Stimulated activated CD8-positive, alpha-beta memory T cell treated with anti-CD3 and anti-CD28 coated beads, Interleukin-7, amount 100 ng/mL, for 1 hour (primary cell): Measurements from ENCODE around the gene FAM186B.
"Not testable (repeated sequence)": the region's sequence is repeated elsewhere in the genome, so short reads cannot be mapped to it uniquely, and the experiment has no call there.

ENCODE experiments used
- DNase-seq, 2 donors: peaks; one replicate each; pipeline ENCODE4 v3.0.0-alpha.2; 2020; ENCODE audit warnings: low read depth in 2 of 2

Gene FAM186B, protein sequence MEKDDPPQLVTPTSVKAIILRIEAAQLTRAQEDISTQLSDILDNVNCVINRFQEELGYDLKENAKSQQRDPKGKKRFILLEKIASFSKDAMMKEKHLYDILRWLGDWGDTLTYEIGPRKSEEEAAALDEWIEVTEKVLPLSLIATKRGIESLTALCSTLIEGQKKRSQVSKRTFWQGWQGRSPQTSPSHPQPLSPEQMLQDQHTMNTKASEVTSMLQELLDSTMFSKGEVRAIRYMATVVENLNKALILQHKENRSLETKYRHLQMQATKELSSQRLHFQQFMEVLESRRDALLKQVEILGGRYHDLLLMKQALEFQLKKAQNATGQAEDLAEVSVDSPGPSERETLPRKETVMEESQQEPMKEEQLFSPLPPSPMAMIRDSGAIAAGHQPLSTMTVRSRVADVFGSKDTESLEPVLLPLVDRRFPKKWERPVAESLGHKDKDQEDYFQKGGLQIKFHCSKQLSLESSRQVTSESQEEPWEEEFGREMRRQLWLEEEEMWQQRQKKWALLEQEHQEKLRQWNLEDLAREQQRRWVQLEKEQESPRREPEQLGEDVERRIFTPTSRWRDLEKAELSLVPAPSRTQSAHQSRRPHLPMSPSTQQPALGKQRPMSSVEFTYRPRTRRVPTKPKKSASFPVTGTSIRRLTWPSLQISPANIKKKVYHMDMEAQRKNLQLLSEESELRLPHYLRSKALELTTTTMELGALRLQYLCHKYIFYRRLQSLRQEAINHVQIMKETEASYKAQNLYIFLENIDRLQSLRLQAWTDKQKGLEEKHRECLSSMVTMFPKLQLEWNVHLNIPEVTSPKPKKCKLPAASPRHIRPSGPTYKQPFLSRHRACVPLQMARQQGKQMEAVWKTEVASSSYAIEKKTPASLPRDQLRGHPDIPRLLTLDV

DNA sequence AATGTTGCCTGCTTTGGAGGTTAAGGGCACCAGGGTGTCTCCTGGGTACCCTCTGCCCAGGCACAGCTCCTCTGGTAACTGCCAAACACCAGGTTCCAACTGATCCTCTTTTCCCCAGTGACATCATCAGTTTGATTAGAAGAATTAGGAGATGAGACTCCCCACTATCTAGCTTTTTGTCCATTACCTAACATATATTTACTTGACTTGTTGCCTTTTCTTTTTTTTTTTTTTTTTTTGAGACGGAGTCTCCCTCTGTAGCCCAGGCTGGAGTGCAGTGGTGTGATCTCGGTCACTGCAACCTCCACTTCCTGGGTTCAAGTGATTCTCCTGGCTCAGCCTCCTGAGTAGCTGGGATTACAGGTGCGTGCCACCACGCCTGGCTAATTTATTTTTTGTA, at the start of gene FAM186B:
FAM186B (minus strand) TSS at position 101 of the 400 bp plus-strand sequence. CDS start 162 bp downstream, outside the sequence.
- DNase-seq, result not testable (repeated sequence)

DNA sequence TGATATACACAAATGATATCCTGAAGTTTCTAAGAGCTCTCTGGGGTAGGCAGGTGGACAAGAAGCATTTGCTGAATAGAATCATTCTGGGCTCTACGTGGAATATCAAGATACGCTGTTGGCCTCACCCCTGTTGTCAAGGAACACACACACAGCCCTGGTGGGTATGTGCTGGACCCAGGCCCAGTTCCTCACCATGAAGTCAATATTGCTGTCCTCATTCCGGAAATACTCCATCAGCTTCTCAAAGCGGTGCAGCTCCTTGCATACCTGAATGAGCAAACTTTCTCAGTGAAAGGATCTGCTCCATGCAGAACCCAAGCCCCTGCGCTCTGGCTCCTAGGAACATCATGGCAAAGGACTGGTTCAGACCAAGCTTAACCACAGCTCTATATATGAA, 49.3 kb upstream of the FAM186B start:
- no peak for DNase-seq

DNA sequence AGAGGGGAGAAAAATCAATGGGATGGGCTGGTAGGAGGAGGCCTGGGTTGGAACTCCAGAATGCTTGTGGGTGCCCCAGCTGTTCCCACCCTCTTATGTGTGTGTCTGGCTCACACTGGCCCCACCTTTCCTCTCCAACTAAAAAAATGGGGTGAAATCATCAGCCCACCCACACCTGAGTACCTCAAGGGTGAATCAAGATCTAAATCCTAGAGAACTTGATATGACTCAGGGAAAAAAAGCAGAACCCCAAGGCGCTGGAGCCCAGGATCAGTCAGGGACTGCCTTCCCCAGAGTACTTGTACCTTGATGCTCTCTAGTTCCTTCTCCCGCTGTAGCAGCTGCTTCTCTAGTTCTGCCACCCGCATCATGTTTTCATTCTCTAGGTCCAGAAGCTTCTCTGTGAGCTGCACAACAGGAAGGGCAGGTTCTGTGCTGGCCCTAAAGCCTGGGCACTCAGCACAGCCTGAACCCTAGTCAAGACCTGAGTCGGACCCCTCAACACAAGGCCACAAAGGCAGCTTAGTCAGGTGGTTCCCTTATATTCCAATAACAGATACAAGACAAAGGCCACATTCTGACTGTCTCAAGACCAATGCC, 47.6 kb upstream of the FAM186B start:
- DNase-seq, result no peak

DNA sequence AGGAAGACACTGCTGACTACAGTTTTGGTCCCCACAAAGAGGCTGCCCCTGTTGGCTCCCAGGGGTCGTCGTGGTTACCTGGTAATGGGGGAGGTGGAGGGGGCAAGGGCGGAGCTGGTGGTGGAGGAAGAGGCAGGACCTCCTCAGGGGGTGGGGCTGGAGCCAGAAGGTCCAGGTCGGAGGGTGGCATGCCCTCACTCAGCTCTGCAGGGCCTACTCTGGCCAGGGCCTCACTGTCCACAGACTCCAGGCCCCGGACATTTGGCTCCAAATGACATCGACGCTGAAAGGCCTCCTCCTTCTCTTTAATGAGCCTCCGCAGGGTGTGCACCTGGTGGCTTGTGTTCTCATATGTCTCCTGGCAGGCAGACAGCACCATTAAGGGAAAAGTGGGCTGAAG, 46.4 kb upstream of the FAM186B start:
- no peak for DNase-seq

DNA sequence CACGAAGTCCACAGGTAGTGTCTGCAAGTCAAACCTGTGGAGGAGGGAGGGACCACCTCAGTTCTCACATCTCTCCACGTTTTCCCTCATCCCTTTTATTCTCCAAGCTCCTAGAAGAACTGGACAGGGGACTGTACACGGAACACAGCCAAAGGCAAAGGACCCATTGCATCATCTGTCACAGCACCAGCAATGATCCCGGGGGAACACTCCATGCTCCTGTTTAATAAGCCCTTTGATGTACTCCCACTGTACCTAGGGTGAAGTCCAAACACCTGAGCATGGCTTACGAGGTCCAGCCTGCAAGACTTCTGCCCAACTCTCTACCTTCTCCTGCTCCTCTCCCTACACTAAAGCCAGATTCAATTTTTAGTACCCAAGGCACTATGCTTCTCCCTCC, 44.5 kb upstream of the FAM186B start:
- no peak for DNase-seq

DNA sequence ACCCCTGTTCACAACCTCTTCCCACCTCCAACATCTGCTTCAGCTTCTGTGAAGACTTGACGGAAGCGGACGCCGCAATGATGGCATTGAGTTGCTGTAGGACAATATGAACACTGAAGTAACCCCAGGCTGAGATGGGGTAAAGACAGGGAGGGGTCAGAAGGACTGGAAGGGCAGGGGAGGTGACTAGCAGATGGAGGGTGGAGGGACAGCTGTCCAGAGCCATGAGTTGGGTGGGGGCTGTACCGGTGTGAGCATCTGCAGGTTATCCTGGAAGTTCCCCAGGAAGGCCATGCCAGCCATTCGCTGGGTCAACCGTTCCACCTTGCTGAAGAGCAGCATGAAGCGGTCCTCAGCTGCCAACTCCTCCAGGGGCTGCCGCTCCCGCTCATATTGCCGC, 44.0 kb upstream of the FAM186B start:
- no peak for DNase-seq

DNA sequence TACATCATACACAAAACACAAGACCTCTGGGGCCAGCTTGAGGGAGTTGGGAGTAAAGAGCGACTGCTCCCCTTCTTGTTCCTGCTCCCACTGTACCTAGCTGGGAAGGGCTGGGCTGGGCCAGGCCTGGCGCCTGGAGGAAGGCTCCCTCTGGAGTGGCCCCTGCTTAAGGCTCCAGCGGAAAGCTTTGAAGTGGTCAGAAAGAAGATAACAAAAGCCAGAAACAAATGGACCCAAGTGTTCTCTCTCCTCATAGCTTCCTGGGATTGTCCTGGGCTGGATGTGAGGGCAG, 43.2 kb upstream of the FAM186B start:
- DNase-seq, result no peak

DNA sequence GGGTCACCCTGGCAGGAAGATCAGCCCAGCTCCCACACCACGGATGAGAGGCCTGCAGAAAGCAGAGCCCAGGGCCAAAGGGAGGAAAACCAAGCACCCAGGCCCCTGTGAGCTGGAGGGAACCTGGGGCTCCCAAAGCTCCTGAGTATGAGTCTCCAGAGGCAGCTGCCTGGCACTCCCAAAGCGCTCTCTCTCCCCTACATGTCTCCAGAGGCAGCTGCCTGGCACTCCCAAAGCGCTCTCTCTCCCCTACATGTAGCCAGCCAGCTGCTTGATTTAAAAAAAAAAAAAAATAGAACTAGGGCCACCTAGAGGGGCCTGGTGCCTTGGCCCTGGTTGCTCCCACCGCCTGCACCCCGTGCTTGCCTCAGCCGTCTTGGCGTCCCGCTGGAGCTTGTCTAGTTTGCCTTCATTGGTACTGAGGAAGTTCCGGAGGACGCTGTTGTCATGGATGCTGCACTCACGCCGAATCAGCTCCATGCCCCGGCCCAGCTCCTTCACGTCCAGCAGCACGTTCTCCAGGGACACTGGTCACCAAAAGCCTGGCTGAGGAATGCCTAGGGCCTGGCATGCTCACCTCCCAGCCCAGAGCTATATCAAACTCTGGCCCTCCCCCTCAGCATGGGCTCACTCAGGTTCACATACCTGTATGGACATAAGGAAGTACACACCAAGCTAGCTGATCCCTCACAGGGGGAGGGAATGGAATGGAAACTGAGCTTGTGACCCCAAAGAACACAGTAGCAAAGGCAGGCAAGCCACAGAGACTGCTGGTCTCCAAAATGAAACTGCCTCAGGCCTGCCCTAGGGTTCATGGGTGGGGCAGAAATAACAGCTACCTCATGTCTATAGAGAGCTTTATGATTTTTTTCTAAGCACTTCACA, 42.6 kb upstream of the FAM186B start:
- no peak for DNase-seq

DNA sequence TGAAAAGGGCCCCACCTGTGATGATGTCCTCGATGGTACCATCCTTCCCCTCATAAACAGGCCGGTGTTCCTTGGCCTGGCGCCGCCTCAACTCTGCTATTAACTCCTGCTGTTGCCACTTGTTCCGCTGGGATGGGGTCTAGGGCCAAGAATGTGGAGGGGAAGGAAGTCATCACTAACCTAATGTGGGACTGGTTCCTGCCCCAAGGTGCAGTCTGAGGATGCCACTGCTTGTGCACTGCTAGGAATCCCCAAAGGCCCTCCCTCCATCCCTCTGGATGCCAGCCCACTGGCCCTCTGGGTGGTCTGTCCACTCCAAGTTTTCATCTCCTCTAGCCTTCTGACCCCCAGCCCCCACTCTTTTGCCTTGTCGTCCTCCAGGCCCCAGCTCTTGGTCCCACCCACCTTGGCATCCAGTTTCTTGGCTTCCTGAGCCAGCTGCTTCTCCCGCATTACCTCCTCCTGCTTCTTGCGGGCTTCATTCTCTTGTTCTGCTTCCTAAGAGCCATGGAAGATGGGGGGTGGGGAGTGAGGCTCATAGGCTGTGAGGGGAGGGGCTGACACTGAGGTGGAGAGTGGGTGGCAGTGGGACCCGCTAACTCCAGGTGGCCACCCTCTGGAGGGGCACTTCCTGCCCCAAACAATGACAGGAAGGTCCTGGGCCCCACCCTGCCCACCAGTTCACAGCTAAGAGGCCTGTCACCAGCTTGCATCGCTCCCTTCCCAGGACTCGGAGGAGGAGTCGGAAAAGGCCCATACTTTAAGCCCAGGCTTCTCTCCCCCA, 41.6 kb upstream of the FAM186B start:
- DNase-seq, result no peak

DNA sequence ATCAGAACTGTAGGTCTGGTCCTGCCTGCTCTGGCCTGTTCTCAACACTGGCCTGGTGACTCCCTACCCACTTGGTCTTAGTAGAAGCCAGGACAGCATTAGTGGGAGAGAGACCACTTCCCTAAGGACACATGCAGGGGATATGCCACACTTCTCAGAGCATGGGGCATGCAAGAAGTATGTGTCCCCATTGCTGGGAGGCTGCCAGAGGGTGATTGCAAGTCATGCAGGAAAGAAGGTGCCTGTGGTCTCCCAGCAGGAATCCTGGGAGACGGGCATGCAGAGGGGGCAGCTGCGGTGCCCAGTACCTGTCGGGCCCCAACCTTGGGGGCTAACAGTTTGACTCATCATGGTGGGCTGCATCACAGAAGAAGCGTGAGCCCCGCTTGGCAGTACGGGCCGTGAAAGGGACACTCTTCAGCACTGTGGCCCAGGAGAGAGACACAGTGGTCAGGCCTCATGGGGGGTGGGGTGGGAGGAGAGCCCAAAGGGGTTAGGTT, 40.9 kb upstream of the FAM186B start:
- DNase-seq, result no peak

DNA sequence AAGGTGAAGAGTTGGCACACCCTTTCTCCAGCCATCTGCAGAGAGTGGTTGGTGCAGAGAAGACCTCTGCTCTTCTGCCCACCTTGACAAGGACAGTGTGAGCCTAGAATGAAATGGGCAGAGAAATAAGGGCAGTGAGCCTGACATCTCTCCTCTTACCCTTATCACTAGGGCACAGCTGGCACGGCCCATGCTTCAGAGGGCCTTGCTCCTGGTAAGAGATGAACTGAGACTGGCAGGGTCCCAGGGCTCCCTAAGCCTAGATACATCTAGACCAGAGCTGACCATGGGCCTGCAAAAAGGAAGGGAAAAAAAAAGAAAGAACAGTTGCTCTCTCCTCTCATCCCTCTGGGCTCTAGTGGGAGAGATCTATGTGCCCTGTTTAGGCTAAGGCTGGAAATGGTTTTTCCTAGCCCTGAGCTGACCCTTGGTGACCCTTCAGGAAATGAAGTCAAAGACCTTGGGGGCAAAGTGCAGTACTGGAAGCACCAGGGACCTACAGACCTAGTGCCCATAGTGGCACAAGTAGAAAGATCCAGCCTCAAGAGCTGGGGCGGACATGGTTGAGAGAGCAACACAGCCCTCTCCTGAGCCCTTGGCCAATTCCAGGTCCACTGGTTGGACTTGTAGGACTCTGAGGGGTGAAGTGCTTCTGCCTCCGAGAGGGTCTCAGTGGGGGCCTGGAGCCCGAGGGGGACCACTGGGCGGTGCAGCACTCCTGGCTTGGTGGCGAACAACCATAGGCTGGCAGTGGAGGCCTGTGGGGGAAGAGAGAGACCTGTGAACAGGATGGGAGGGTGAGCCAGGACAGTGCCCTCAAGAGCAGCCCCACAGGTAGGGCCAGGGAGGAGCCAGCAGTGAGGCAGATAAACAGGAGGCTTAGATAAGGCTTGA, 40.0 kb upstream of the FAM186B start:
- DNase-seq, result no peak

DNA sequence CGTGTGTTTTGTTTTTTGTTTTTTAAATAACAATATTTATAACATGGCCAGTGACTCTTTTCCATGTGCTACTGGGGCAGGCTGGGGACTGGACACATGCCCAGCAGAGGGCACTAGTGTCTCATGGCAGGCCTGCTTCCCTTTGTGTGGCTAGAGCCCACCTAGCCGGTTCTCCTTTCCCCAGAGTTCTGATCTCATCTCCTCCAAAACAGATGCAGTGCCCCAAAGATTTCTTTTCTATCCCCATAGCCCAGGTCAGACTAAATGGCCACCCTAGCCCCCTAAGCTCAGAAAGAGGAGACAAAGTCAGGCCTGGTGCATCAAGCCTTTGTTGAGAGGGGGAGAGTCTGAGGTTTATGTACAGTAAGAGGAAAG, 39.2 kb upstream of the FAM186B start:
- peak; percentile 68 to 72 for DNase-seq

DNA sequence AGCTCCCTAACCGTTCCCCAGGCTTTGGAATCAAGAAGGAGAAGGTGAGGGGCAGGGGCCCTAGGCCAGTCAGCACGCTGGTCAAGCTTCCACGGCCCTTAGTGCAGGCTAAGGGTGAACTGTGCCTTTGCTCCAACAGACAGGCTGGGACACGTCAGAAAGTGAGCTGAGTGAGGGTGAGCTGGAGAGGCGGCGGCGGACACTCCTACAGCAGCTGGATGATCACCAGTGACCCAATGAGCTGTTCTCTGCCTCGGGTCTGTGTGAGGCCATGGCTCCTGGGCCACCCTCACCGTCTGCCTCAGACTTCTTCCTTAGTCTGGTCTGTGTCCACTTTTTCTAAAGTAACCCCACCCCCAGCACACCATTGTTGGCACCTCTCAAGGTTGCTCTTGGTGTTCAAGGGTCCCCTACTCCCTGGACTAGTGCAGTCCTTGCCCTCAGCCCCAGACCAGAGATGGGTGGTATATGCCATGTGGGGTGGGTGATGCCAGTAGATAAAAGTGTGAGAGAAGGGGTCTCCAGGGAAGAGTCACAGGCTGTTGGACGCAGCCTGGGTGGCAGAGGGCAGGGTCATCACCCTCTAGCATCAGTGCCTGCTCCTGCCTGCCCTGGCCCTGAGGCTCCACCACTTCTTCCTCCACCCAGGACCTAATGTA, 38.7 kb upstream of the FAM186B start:
- no peak for DNase-seq

DNA sequence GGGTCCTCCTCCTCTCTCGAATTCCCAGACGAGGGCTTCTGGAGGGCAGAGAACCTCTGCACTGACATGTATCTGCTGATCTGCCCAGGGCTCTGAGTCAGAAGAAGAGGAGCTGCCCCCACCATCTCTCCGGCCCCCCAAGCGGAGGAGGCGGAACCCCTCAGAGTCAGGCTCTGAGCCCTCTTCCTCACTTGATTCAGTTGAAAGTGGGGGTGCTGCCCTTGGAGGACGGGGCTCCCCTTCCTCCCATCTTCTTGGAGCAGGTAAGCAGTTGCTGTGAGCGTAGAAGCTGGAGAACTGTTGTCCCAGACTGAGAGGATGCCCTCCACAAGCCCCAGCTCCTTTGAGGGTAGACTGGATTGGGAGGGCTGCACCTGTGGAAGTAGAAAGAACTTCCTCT, 37.7 kb upstream of the FAM186B start:
- DNase-seq, result no peak

DNA sequence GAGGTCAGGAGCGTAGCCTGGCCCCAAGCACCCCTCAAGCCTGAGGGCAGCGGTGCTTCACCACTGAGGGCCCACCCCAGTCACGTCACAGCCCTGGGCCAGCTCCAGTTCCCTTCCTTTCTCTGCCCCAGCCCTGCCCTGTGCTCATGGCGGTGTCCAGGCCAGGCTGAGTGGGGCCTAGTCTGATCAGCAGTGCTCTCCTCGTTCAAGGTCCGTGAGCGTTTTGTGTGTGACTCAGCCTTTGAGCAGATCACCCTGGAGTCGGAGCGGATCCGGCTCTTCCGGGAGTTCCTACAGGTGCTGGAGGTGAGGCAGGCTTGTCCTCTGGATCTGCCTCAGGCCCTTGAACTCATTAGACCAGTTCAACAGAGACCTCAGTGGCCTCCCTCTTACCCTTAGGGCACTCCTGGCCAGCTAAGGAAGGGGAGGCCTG, 36.9 kb upstream of the FAM186B start:
- no peak for DNase-seq

DNA sequence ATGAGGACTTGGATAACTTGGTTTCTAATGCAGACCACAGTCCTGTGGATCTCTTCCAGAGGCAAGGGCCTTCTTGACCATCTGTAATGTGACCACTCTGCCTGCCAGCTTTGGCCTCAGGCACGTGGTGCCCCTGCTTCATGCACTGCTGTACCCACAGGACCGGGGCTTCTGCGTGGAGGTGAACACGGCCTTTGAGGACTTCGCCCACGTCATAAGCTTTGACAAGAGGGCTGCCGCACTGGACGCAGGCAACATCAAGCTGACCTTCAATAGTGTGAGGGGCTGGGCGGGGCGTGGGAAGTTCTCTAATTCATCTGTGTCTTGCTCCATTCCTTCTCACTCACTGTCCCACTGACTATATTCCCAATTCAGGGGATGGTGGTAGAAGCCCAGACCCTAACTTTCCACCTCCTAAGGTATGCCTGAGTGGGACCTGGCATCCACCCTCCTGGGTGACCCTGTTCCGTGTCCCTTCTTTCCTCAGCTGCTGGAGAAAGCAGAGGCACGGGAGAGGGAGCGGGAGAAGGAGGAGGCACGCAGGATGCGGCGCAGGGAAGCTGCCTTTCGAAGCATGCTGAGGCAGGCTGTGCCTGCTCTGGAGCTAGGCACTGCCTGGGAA, 36.4 kb upstream of the FAM186B start:
- DNase-seq, result no peak

DNA sequence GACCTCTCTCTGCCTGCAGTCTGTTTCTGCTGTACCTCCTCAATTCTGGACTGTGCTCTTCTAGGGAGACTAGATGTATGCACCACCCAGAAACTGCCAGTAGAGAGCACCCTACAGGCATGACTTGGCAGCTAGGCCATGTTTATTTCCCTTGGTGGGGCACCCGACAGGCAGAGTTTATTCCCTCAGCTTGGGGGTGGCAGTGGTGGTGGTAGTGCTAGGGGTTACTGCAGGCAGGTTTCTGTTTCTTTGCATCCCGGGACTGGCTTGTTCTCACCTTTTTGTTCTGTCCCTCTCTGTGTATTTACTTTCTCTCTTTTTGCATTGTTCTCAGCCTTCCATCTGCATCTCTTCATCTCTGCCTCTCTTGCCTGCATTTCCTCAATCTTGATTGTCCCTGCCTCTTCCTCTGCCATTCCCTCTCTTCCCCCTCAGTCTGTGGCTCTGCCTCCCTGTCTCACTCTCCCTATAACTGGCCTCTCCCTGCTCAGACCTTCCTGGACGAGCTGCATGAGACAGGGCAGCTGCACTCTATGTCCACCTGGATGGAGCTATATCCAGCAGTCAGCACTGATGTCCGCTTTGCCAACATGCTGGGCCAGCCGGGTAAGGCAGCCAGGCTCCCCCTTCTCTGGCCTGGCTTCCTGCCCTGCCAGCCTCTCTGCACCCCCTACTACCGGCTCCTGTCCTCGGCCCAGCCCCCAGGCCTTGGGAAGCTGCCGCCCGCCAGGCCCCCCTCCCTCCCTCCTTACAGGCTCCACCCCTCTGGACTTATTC, 31.7 kb upstream of the FAM186B start:
- DNase-seq, result no peak

DNA sequence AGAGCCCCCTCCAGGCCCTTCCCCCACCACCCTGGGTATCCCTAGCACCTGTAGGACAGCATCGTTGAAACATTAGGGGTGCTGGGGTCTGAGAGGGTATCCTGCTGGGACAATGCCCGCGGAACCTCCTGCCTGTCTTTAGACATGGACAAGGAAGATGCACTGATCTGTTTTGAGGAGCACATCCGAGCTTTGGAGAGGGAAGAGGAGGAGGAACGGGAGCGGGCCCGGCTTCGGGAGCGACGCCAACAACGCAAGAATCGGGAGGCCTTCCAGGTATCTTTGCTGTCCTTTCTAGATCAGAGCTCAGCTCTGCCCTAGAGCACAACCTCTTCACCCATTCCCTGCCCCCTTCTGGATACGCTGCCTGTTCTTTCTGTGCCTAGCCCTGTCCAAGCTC, 31.1 kb upstream of the FAM186B start:
- no peak for DNase-seq
